CD14-positive monocyte (primary cell): ENCODE results near the gene CCDC134. TPM values are rescaled to one million over a fixed set of nuclear protein-coding genes. Genes with fewer than 3 reads are reported as not detected.
"Not testable (repeated sequence)": the region's sequence is repeated elsewhere in the genome, so short reads cannot be mapped to it uniquely, and the experiment has no call there.

Source experiments
- DNase-seq, 3 donors: peaks; one replicate each; pipeline ENCODE4 v3.0.0-alpha.2; 2011 to 2022
- H2AFZ ChIP-seq: 2 replicates; pipeline ENCODE4 v1.6.0; 2012; ENCODE audit warnings: mild to moderate bottlenecking, low read depth, low read length, inconsistent platforms; ENCODE audit not compliant: insufficient read depth, poor library complexity, severe bottlenecking
- H3K27ac ChIP-seq, 2 donors: 1 replicate in 1 of 2; 2 replicates in 1 of 2; pipeline ENCODE4 v1.5.1; 2012 to 2013; ENCODE audit warnings: low read length in 2 of 2, control low read depth in 1 of 2, inconsistent platforms in 1 of 2, low read depth in 1 of 2, mild to moderate bottlenecking in 1 of 2
- H3K27me3 ChIP-seq, 2 donors: one replicate each; pipeline versions ENCODE4 v1.6.0 to v1.6.1; 2011 to 2013; ENCODE audit warnings: low read length in 2 of 2; ENCODE audit not compliant: control insufficient read depth in 2 of 2, insufficient read depth in 2 of 2
- H3K36me3 ChIP-seq, 2 donors: replicated peaks in 1 of 2; 1 replicate in 1 of 2; 2 replicates in 1 of 2; pipeline versions ENCODE4 v1.5.1 to v1.6.1; 2012 to 2013; ENCODE audit warnings: low read length in 2 of 2, control low read depth in 1 of 2, inconsistent platforms in 1 of 2, mild to moderate bottlenecking in 1 of 2; ENCODE audit not compliant: insufficient read depth in 2 of 2, control insufficient read depth in 1 of 2
- H3K4me1 ChIP-seq, 2 donors: 1 replicate in 1 of 2; 2 replicates in 1 of 2; pipeline versions ENCODE4 v1.5.1 to v1.6.1; 2012 to 2013; ENCODE audit warnings: low read length in 2 of 2, control low read depth in 1 of 2, inconsistent platforms in 1 of 2, mild to moderate bottlenecking in 1 of 2, moderate library complexity in 1 of 2; ENCODE audit not compliant: insufficient read depth in 2 of 2, control insufficient read depth in 1 of 2
- H3K4me2 ChIP-seq: replicated peaks from 2 replicates; pipeline ENCODE3; 2012; ENCODE audit warnings: low read length, moderate library complexity, mild to moderate bottlenecking; ENCODE audit not compliant: poor library complexity, severe bottlenecking; ENCODE audit errors: extremely low read depth
- H3K4me3 ChIP-seq, 3 experiments: fragments of 200-600 bp in 1 of 3; sonication (generic) in 1 of 3; replicated peaks in 1 of 3; 1 replicate in 2 of 3; 2 replicates in 1 of 3; pipeline ENCODE4 v1.5.1; 2011 to 2013; ENCODE audit warnings: low read length in 3 of 3, mild to moderate bottlenecking in 3 of 3, control low read depth in 2 of 3, low read depth in 2 of 3, inconsistent platforms in 1 of 3, moderate library complexity in 1 of 3
- H3K79me2 ChIP-seq: 2 replicates; pipeline ENCODE4 v1.6.0; 2012; ENCODE audit warnings: mild to moderate bottlenecking, control low read depth, inconsistent platforms, low read length, moderate library complexity; ENCODE audit not compliant: insufficient read depth
- H3K9ac ChIP-seq: 2 replicates; pipeline ENCODE4 v1.6.0; 2017; ENCODE audit warnings: low read length, mild to moderate bottlenecking; ENCODE audit not compliant: insufficient read depth, poor library complexity, severe bottlenecking
- H3K9me3 ChIP-seq, 2 donors: replicated peaks in 1 of 2; 1 replicate in 1 of 2; 2 replicates in 1 of 2; pipeline versions ENCODE4 v1.5.1 to v1.6.1; 2012 to 2013; ENCODE audit warnings: low read length in 2 of 2, control low read depth in 1 of 2; ENCODE audit not compliant: control insufficient read depth in 1 of 2, insufficient read depth in 1 of 2
- H4K20me1 ChIP-seq: 2 replicates; pipeline ENCODE4 v1.6.0; 2012; ENCODE audit warnings: mild to moderate bottlenecking, low read length, control low read depth, moderate library complexity; ENCODE audit not compliant: insufficient read depth
- H3K27ac Mint-ChIP-seq, 7 donors: one replicate each; pipeline ENCODE4 v1.8.0; 2020; ENCODE audit warnings: mild to moderate bottlenecking in 7 of 7, mixed read lengths in 7 of 7, moderate library complexity in 6 of 7, inconsistent platforms in 2 of 7
- H3K27me3 Mint-ChIP-seq, 3 donors: one replicate each; pipeline ENCODE4 v1.8.0; 2021 to 2022; ENCODE audit warnings: low read depth in 3 of 3, mild to moderate bottlenecking in 3 of 3, mixed read lengths in 3 of 3, moderate library complexity in 3 of 3, inconsistent platforms in 1 of 3
- H3K36me3 Mint-ChIP-seq, 2 donors: one replicate each; pipeline ENCODE4 v1.8.0; 2020; ENCODE audit warnings: mixed read lengths in 2 of 2, inconsistent platforms in 1 of 2, mild to moderate bottlenecking in 1 of 2
- H3K4me1 Mint-ChIP-seq: one replicate; pipeline ENCODE4 v1.8.0; 2020; ENCODE audit warnings: mild to moderate bottlenecking, mixed read lengths
- H3K4me3 Mint-ChIP-seq, 2 donors: one replicate each; pipeline ENCODE4 v1.8.0; 2020; ENCODE audit warnings: mild to moderate bottlenecking in 2 of 2, mixed read lengths in 2 of 2, moderate library complexity in 1 of 2
- H3K9me3 Mint-ChIP-seq, 7 donors: one replicate each; pipeline ENCODE4 v1.8.0; 2020 to 2022; ENCODE audit warnings: mixed read lengths in 7 of 7, mild to moderate bottlenecking in 6 of 7, moderate library complexity in 6 of 7, inconsistent platforms in 2 of 7
- CTCF ChIP-seq: fragments of 200-600 bp; IDR thresholded peaks from one replicate; pipeline ENCODE4 v1.8.0; 2022; ENCODE audit warnings: antibody characterized with exemption, mild to moderate bottlenecking
- WGBS: methylation state at CpG from one replicate; pipeline ENCODE4 v1.1.5; 2013; ENCODE audit warnings: missing lambda C conversion rate; ENCODE audit not compliant: insufficient coverage; 5-methylcytosine and 5-hydroxymethylcytosine counted together
- intact Hi-C, 2 donors: fragments of 100-400 bp; cut with micrococcal nuclease; formaldehyde crosslinking; loops; one replicate each; pipeline versions ENCODE4 v1.15.0 to v1.15.1; 2023
- polyA plus RNA-seq, 3 donors: library from polyadenylated mRNA; depleted of rRNA in 1 of 3; unstranded in 2 of 3; stranded (reverse) in 1 of 3; fragments of 300-500 nt in 2 of 3; fragments of >200 nt in 1 of 3; fragmentation: Illumina TruSeq in 2 of 3; gene quantifications; 1 replicate in 2 of 3; 2 replicates in 1 of 3; pipeline ENCODE4 v1.2.3, GENCODE V29; 2012 to 2021

Gene CCDC134
- polyA plus RNA-seq, 3 donors = 2.1 to 5.3 (median 2.4) TPM

- Histone ChIP-seq H3K9me3 (no peaks in the 10 kb centered on the region), H3K27me3 (no peaks in the 10 kb centered on the region), H3K79me2 (peaks cover 69% of the 10 kb centered on the region), H3K4me1 (peaks cover 3 to 13% of the 10 kb centered on the region in 2 donors), H3K36me3 (peaks cover 12 to 32% of the 10 kb centered on the region in 2 donors), H3K4me2 (no peak overlapping the region), H4K20me1 (peaks cover 86% of the 10 kb centered on the region), H3K4me3 (no peak overlapping the region), H2AFZ (no peak overlapping the region), H3K9ac (no peak overlapping the region), H3K27ac (no peak overlapping the region)
- H3K27ac Mint-ChIP-seq = no peak overlapping the region
- WGBS = 100% methylated on average over 1 of the region's 2 CpGs
- DNase-seq = no peak
- peaks cover 0 to 2% (median 1%) of the 10 kb centered on the region in 3 donors for H3K27me3 Mint-ChIP-seq
- no peak for TF ChIP-seq CTCF
- no peak overlapping the region for H3K4me3 Mint-ChIP-seq
- H3K9me3 Mint-ChIP-seq = no peaks in the 10 kb centered on the region
- peaks cover 10% of the 10 kb centered on the region for H3K4me1 Mint-ChIP-seq
- intact Hi-C loops = no loop called here
- H3K36me3 Mint-ChIP-seq = peaks cover 21 to 36% of the 10 kb centered on the region in 2 donors
Observed at GRCh38 chr22:41863472-41863871, 63.0 kb downstream of the CCDC134 start.

DNA sequence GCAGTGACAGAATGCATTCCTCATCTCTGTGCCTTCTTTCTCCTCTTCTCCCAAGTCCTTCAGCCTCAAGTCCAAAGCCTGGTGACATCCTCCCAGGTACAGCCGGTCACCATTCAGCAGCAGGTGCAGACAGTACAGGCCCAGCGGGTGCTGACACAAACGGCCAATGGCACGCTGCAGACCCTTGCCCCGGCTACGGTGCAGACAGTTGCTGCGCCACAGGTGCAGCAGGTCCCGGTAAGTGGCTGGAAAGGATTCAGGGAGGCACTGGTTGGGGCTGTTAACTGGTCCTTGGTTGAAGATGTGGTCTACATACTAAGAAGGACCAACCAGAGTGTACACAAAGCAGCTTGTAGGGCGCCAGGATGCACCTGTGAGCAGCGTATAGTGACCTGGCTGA lies 68.1 kb downstream of the CCDC134 start:
- Histone ChIP-seq H3K4me3 (no peak overlapping the region), H3K79me2 (peaks cover 26% of the 10 kb centered on the region), H4K20me1 (peaks cover 41% of the 10 kb centered on the region), H3K27ac (no peak overlapping the region), H3K4me1 (no peaks in the 10 kb centered on the region), H3K36me3 (peaks cover 52 to 82% of the 10 kb centered on the region in 2 donors), H3K9me3 (no peaks in the 10 kb centered on the region), H2AFZ (no peak overlapping the region), H3K9ac (no peak overlapping the region), H3K4me2 (no peak overlapping the region), H3K27me3 (no peaks in the 10 kb centered on the region)
- no peak for DNase-seq
- 95% methylated on average over 10 of the region's 10 CpGs for WGBS
- intact Hi-C loops = no loop called here
- H3K4me3 Mint-ChIP-seq = no peak overlapping the region
- H3K36me3 Mint-ChIP-seq = peaks cover 52 to 87% of the 10 kb centered on the region in 2 donors
- H3K27ac Mint-ChIP-seq = peak overlapping the region in 1 of 7 donors; percentile 18
- no peaks in the 10 kb centered on the region for H3K4me1 Mint-ChIP-seq
- peaks cover 0 to 2% (median 0%) of the 10 kb centered on the region in 7 donors for H3K9me3 Mint-ChIP-seq
- H3K27me3 Mint-ChIP-seq = peaks cover 0 to 3% (median 0%) of the 10 kb centered on the region in 3 donors
- no peak for TF ChIP-seq CTCF

DNA sequence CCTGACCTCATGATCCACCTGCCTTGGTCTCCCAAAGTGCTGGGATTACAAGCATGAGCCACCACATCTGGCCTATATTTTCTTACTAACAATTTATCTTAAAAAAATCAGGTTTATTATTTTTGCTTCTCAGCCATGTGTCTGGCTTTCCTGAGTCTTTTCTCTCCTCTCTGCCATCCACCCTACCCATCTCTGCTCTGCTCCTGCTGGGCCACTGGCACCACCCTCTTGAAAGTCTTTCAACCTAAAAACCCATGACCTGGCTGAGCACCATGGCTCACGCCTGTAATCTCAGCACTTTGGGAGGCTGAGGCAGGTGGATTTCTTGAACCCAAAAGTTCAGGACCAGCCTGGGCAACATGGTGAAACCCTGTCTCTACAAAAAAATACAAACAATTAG lies 69.6 kb downstream of the CCDC134 start:
- H2AFZ ChIP-seq, H3K4me1 Mint-ChIP-seq, H3K4me3 ChIP-seq, H3K27me3 ChIP-seq, H3K4me2 ChIP-seq, H3K4me3 Mint-ChIP-seq, H3K9me3 ChIP-seq, H3K4me1 ChIP-seq, H3K9ac ChIP-seq, intact Hi-C loops, DNase-seq, H3K9me3 Mint-ChIP-seq, H3K27ac ChIP-seq, H3K27me3 Mint-ChIP-seq: not testable (repeated sequence)
- Histone ChIP-seq H3K79me2 (peaks cover 15% of the 10 kb centered on the region), H4K20me1 (peaks cover 33% of the 10 kb centered on the region), H3K36me3 (peaks cover 65 to 97% of the 10 kb centered on the region in 2 donors)
- peaks cover 63 to 94% of the 10 kb centered on the region in 2 donors for H3K36me3 Mint-ChIP-seq
- peak overlapping the region in 1 of 7 donors; percentile 20 for H3K27ac Mint-ChIP-seq
- WGBS = no CpG with 5 or more reads among the region's 1 CpG
